Osteoblast (primary cell): Measurements from ENCODE around the gene HARBI1. TPM values are rescaled to one million over a fixed set of nuclear protein-coding genes. Genes with fewer than 3 reads are reported as not detected.

Source experiments
- DNase-seq: peaks from one replicate; pipeline ENCODE4 v3.0.0; 2011; ENCODE audit warnings: low spot score, mixed read lengths; ENCODE audit not compliant: insufficient read length; ENCODE audit errors: missing footprints
- H2AFZ ChIP-seq: 2 replicates; pipeline ENCODE4 v1.6.0; 2011; ENCODE audit warnings: mild to moderate bottlenecking, low read length
- H3K27ac ChIP-seq: 2 replicates; pipeline ENCODE4 v1.5.1; 2011; ENCODE audit warnings: mild to moderate bottlenecking, low read depth, low read length, moderate library complexity
- H3K27me3 ChIP-seq: 2 replicates; pipeline ENCODE4 v1.6.0; 2012; ENCODE audit warnings: mild to moderate bottlenecking, control low read depth, inconsistent platforms, low read length, moderate library complexity; ENCODE audit not compliant: insufficient read depth
- H3K36me3 ChIP-seq: 2 replicates; pipeline ENCODE4 v1.5.1; 2011; ENCODE audit warnings: mild to moderate bottlenecking, low read length, control low read depth, moderate library complexity; ENCODE audit not compliant: insufficient read depth
- H3K4me1 ChIP-seq: 2 replicates; pipeline ENCODE4 v1.5.1; 2011; ENCODE audit warnings: mild to moderate bottlenecking, low read length, control low read depth, moderate library complexity; ENCODE audit not compliant: insufficient read depth
- H3K4me2 ChIP-seq: 2 replicates; pipeline ENCODE4 v1.6.0; 2011; ENCODE audit warnings: mild to moderate bottlenecking, low read length; ENCODE audit not compliant: insufficient read depth
- H3K4me3 ChIP-seq: fragments of 200-600 bp; sonication (generic); 3 replicates; pipeline ENCODE4 v1.5.1; 2012; ENCODE audit warnings: mild to moderate bottlenecking, low read length, inconsistent platforms; ENCODE audit not compliant: insufficient read depth
- H3K79me2 ChIP-seq: 2 replicates; pipeline ENCODE4 v1.6.0; 2012; ENCODE audit warnings: mild to moderate bottlenecking, low read length, control low read depth, inconsistent platforms; ENCODE audit not compliant: insufficient read depth
- H3K9me3 ChIP-seq: 2 replicates; pipeline ENCODE4 v1.5.1; 2011; ENCODE audit warnings: low read depth, low read length, control low read depth
- H4K20me1 ChIP-seq: 2 replicates; pipeline ENCODE4 v1.6.0; 2012; ENCODE audit warnings: mild to moderate bottlenecking, low read length, control low read depth; ENCODE audit not compliant: insufficient read depth
- total RNA-seq: library from RNA; depleted of rRNA; stranded (reverse); fragments of >200 nt; gene quantifications from 2 replicates; pipeline ENCODE4 v1.2.3, GENCODE V29; 2012
- TF ChIP-seq, protein P1 (sequence below): IDR thresholded peaks from 2 replicates; pipeline ENCODE4 v1.5.1; 2011; ENCODE audit warnings: mild to moderate bottlenecking, low read depth, low read length, moderate library complexity; ENCODE audit errors: extremely low read depth

HARBI1 gene
- total RNA-seq, 1 donor, result 5.8 TPM

DNA sequence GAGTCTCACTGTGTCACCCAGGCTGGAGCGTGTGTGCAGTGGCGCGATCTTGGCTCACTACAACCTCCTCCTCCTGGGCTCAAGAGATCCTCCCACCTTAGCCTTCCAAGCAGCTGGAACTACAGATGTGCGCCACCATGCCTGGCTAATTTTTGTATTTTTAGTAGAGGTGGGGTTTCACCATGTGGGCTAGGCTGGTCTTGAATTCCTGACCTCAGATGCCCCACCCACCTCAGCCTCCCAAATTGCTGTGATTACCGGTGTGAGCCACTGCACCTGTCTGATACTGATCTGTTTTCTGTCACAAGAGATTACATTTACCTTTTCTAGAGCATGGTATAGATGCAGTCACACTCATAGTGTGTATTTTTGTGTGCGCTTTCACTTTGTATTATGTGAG lies 11.9 kb upstream of the HARBI1 start:
- Histone ChIP-seq H3K4me1 (no peaks in the 10 kb centered on the region), H3K27me3 (no peaks in the 10 kb centered on the region), H3K4me2 (no peak overlapping the region), H3K27ac (no peak overlapping the region), H3K36me3 (peaks cover 34% of the 10 kb centered on the region), H3K79me2 (peaks cover 26% of the 10 kb centered on the region), H3K9me3 (no peaks in the 10 kb centered on the region), H3K4me3 (no peak overlapping the region), H4K20me1 (no peaks in the 10 kb centered on the region), H2AFZ (no peak overlapping the region)
- TF ChIP-seq, protein P1, sequence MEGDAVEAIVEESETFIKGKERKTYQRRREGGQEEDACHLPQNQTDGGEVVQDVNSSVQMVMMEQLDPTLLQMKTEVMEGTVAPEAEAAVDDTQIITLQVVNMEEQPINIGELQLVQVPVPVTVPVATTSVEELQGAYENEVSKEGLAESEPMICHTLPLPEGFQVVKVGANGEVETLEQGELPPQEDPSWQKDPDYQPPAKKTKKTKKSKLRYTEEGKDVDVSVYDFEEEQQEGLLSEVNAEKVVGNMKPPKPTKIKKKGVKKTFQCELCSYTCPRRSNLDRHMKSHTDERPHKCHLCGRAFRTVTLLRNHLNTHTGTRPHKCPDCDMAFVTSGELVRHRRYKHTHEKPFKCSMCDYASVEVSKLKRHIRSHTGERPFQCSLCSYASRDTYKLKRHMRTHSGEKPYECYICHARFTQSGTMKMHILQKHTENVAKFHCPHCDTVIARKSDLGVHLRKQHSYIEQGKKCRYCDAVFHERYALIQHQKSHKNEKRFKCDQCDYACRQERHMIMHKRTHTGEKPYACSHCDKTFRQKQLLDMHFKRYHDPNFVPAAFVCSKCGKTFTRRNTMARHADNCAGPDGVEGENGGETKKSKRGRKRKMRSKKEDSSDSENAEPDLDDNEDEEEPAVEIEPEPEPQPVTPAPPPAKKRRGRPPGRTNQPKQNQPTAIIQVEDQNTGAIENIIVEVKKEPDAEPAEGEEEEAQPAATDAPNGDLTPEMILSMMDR, result no peak
- no peak for DNase-seq

DNA sequence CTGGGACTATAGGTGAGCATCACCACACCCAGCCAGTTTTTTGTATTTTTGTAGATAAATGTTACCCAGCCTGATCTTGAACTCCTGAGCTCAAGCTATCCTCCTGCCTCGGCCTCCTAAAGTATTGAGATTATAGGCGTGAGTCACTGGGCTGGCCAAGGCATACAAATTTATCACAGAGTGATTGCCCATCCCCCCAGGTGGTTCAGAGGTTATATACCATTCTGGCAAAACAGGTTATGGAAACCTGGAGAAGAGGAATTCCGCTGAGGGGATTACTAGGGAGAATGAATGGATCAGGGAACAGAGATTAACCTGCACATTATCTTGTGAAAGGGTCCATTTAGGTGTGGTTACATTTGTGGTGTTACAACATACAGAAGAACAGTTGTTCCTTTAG lies 8.4 kb upstream of the HARBI1 start:
- Histone ChIP-seq H3K4me2 (no peak overlapping the region), H3K79me2 (peaks cover 48% of the 10 kb centered on the region), H2AFZ (no peak overlapping the region), H3K27ac (no peak overlapping the region), H3K4me1 (no peaks in the 10 kb centered on the region), H3K9me3 (no peaks in the 10 kb centered on the region), H3K36me3 (peaks cover 25% of the 10 kb centered on the region), H3K27me3 (no peaks in the 10 kb centered on the region), H3K4me3 (no peak overlapping the region), H4K20me1 (no peaks in the 10 kb centered on the region)
- TF ChIP-seq, protein P1, result no peak
- DNase-seq, result no peak

DNA sequence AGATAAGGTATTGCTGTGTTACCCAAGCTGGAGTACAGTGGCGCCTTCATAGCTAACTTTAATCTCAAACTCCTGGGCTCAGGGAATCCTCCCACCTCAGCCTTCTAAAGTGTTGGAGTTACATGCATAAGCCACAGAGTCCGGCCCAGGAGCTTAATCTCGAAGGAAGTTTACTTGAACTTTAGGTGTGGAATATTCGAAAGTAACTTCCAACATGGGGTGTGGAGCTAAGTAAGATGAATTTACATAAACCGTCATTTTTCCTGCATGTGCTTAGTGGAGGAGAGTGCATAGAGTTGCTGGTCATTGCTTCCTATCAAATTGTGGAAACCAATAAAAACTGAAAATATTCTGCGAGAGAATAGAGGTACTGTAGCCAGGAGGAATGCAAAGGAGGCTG lies 1.8 kb upstream of the HARBI1 start:
- TF ChIP-seq, protein P1, result no peak
- DNase-seq, result no peak
- Histone ChIP-seq H3K4me3 (no peak overlapping the region), H3K27ac (no peak overlapping the region), H2AFZ (no peak overlapping the region), H3K79me2 (peaks cover 60% of the 10 kb centered on the region), H4K20me1 (no peaks in the 10 kb centered on the region), H3K36me3 (no peaks in the 10 kb centered on the region), H3K4me1 (peaks cover 23% of the 10 kb centered on the region), H3K27me3 (no peaks in the 10 kb centered on the region), H3K9me3 (no peaks in the 10 kb centered on the region), H3K4me2 (peak overlapping the region; percentile 88)

DNA sequence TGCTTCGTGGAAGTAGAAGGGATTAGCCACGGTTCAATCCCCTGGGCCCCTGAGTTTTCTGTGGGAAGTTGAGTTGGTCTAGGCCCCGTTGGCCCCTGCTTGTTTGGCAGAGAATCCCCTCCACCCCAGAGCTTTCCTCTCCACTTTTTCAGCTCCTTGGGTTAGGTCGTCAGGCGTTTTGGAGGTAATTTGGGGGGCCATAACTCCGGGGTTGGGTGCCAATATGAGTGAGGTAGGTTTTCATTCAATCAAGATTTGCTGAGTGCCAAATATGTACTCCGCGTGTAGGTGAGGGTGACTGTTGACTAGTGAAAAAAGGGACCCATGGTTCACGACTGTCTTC lies 916 bp upstream of the HARBI1 start:
- H3K27ac ChIP-seq, result peak overlapping the region; percentile 98
- H3K9me3 ChIP-seq, result no peaks in the 10 kb centered on the region
- H3K27me3 ChIP-seq, result no peaks in the 10 kb centered on the region
- no peaks in the 10 kb centered on the region for H3K36me3 ChIP-seq
- DNase-seq, result no peak
- TF ChIP-seq, protein P1, result no peak
- H3K79me2 ChIP-seq, result peaks cover 57% of the 10 kb centered on the region
- peak overlapping the region; percentile 88 for H3K4me2 ChIP-seq
- H3K4me1 ChIP-seq, result peaks cover 23% of the 10 kb centered on the region
- H4K20me1 ChIP-seq, result no peaks in the 10 kb centered on the region
- H2AFZ ChIP-seq, result peak overlapping the region; percentile 99
- H3K4me3 ChIP-seq, result peak overlapping the region; percentile 97
